ENCODE measurements around the gene INPP5E.

INPP5E gene

DNA sequence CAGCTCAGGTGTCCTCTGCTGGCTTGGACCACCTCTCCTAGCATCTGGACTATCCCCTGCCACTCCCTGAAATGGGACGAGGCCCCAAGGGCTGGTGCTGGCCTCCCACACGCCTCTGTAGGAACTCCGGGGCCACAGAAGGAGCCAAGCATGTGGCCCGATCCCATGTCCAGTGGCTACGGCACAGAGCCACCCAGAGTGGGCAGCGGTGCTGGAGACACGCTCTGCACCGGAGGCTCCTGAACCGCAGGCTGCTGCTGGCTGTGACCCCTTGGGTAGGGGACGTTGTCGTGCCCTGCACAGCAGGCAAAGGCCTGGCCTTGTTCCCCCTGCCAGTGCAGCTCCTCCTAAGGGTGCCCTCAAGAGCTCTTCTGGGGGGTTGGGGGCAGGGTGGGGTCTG is 59.8 kb downstream of the INPP5E start:
- DNase-seq = no peak

- no peak for DNase-seq
Observed at GRCh38 chr9:136379401-136379800, 60.2 kb downstream of the INPP5E start.

GRCh38 chr9:136379003-136379287 is 60.7 kb downstream of the INPP5E start:
- DNase-seq = no peak

Measured in NCI-H226 (cell line).